Activated T-cell treated with anti-CD3 and anti-CD28 coated beads, Interleukin-2, amount 50 U/mL, for 24 hours (primary cell): ENCODE measurements around the gene NHSL2.

ENCODE experiments used
- DNase-seq: peaks from one replicate; pipeline ENCODE4 v3.0.0-alpha.2; 2020
- H3K27ac Mint-ChIP-seq: 2 replicates; pipeline ENCODE4 v1.8.0; 2020; ENCODE audit warnings: mild to moderate bottlenecking, mixed read lengths
- H3K27me3 Mint-ChIP-seq: 2 replicates; pipeline ENCODE4 v1.8.0; 2020; ENCODE audit warnings: mixed read lengths
- H3K36me3 Mint-ChIP-seq: 2 replicates; pipeline ENCODE4 v1.8.0; 2020; ENCODE audit warnings: low read depth, mixed read lengths
- H3K4me1 Mint-ChIP-seq: 2 replicates; pipeline ENCODE4 v1.8.0; 2020; ENCODE audit warnings: low read depth, mixed read lengths
- H3K4me3 Mint-ChIP-seq: 2 replicates; pipeline ENCODE4 v1.8.0; 2020; ENCODE audit warnings: mild to moderate bottlenecking, moderate library complexity, mixed read lengths
- H3K9me3 Mint-ChIP-seq: 2 replicates; pipeline ENCODE4 v1.8.0; 2020; ENCODE audit warnings: mixed read lengths

Gene NHSL2

GRCh38 chrX:71911731-71912050 lies 1.0 kb downstream of the NHSL2 start:
- Mint-ChIP-seq H3K27ac (no peak overlapping the region), H3K27me3 (peaks cover 75% of the 10 kb centered on the region), H3K4me3 (peak overlapping the region; percentile 24), H3K36me3 (no peaks in the 10 kb centered on the region), H3K9me3 (no peaks in the 10 kb centered on the region), H3K4me1 (no peaks in the 10 kb centered on the region)
- no peak for DNase-seq

DNA sequence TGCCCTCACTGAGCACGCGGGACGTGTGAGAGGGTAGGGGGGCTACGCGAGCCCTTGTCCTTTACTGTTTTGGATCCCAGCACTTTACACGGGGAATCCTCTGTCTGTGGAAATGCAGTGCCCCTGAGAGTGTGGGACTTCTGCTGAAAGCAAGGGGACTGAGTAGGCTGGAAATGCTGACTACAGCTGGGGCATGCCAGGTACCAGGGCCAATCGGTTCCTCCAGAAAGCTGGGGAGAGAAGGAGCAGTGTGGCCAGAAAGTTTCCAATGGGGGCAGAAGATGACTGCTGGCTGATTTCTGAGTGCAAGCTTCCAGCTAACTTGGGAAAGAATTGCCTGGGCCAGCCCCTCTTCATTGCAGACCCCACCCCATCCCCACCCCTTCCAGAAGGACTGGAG lies 1.5 kb downstream of the NHSL2 start:
- Mint-ChIP-seq H3K4me1 (no peaks in the 10 kb centered on the region), H3K27me3 (peaks cover 74% of the 10 kb centered on the region), H3K36me3 (no peaks in the 10 kb centered on the region), H3K9me3 (no peaks in the 10 kb centered on the region), H3K27ac (no peak overlapping the region), H3K4me3 (no peak overlapping the region)
- no peak for DNase-seq

DNA sequence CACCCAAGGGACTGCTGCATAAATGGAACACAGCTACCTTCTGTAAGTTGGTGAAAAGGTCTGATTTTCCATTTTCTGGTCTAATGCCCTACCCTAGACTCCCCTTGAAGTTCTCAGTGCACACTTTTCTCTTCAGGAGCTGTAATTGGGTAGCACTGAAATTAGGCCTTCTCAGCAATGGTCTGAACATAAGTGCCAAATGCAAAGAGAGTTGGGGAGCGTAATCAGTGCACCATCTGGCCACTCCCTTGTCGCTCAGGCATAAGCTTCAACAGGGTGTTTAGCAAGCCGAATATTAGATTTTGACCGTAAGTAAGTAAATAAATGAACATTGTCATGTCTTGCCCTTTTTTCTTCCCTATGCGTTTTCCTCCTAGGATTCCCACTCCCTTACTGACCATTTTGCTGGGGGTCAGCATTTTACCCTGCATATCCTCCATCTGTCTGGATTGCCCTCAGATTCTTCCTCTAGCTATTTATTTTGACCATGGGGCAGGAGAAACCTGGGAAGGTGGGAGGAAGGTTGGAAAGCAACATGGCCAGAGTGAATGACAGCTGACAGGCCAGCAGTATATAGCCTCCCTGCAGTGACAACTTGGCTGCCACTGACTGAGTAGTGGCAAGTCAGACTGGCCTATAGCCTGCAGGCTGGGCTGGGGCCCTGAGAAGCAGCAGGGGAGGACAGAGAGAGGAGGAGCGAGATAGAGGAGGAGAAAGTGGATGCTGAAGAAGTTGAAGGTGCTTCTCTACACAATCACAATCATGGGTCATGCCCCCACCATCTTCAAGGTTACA lies 2.7 kb downstream of the NHSL2 start:
- Mint-ChIP-seq H3K4me3 (no peak overlapping the region), H3K27me3 (peaks cover 72% of the 10 kb centered on the region), H3K9me3 (no peaks in the 10 kb centered on the region), H3K36me3 (no peaks in the 10 kb centered on the region), H3K27ac (no peak overlapping the region), H3K4me1 (no peaks in the 10 kb centered on the region)
- DNase-seq = no peak

- H3K36me3 Mint-ChIP-seq = no peaks in the 10 kb centered on the region
- H3K9me3 Mint-ChIP-seq = no peaks in the 10 kb centered on the region
- H3K4me3 Mint-ChIP-seq = no peak overlapping the region
- H3K27me3 Mint-ChIP-seq = peaks cover 64% of the 10 kb centered on the region
- no peak overlapping the region for H3K27ac Mint-ChIP-seq
- H3K4me1 Mint-ChIP-seq = no peaks in the 10 kb centered on the region
- DNase-seq = no peak
These were observed 7.1 kb downstream of the NHSL2 start for GRCh38 chrX:71917621-71918343.

DNA sequence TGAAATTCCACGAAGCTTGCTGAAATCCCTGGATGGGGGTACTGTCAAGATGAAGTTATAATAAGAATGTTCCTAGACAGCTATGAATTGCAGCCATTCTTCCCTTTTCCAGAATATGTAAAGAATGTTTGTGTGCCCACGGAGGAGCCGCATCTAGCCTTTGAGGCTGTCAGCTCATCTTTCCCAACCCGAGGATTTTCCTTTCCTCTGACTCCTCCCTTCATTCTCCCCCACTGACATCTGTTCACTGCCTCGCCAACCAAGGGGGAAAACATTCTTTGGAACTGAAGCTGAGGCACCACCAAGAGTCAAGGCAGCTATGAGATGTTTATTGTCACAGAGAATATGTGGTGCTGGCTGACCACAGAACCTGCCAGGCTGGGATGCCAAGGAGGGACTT lies 8.8 kb downstream of the NHSL2 start:
- no peaks in the 10 kb centered on the region for H3K4me1 Mint-ChIP-seq
- H3K9me3 Mint-ChIP-seq = no peaks in the 10 kb centered on the region
- peaks cover 59% of the 10 kb centered on the region for H3K27me3 Mint-ChIP-seq
- no peak for DNase-seq
- no peak overlapping the region for H3K4me3 Mint-ChIP-seq
- no peak overlapping the region for H3K27ac Mint-ChIP-seq
- no peaks in the 10 kb centered on the region for H3K36me3 Mint-ChIP-seq

- no peak overlapping the region for H3K27ac Mint-ChIP-seq
- no peaks in the 10 kb centered on the region for H3K9me3 Mint-ChIP-seq
- H3K36me3 Mint-ChIP-seq = no peaks in the 10 kb centered on the region
- H3K4me3 Mint-ChIP-seq = no peak overlapping the region
- no peaks in the 10 kb centered on the region for H3K4me1 Mint-ChIP-seq
- peaks cover 58% of the 10 kb centered on the region for H3K27me3 Mint-ChIP-seq
- no peak for DNase-seq
These were observed 9.2 kb downstream of the NHSL2 start for GRCh38 chrX:71919886-71920285.

DNA sequence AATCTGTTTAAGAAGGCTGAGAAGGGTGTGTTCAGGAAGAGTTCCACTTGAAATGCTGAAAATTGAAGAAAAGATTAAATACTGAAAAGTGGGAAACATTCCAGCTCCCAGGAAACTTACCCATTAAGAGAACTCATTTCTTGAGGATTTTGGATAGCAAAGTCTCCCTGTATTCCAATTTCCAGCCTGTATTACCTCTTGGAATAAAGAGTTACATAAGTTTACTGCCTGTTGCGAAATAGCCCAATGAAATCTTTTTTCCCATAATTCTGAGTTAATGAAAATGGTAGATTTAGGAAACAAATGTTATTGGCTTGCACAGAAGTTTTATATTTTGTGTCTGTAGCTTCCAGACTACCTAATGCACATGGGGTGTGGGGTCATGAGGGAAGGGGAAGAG lies 12.0 kb downstream of the NHSL2 start:
- Mint-ChIP-seq H3K4me1 (no peaks in the 10 kb centered on the region), H3K27ac (no peak overlapping the region), H3K9me3 (no peaks in the 10 kb centered on the region), H3K27me3 (peaks cover 52% of the 10 kb centered on the region), H3K36me3 (no peaks in the 10 kb centered on the region), H3K4me3 (no peak overlapping the region)
- no peak for DNase-seq

DNA sequence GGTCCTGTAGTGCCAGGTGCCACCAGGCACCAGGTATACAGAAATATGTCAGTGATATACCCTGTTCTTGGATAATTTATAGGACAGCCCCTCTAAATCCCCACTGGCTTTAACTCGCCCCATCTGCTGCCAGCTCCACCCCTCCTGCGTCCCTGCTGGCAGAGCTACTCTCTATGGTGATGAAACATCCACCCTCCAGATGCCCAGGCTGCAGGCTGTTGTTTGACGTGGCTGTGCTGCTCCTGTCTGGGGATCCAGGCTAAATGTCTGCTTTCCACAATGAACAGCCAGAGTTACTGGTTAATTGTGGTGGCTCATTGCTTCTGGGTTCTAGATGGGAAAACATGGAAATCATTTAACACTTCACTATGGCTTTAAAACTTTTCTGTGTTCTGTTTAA lies 12.9 kb downstream of the NHSL2 start:
- no peak overlapping the region for H3K27ac Mint-ChIP-seq
- H3K36me3 Mint-ChIP-seq = no peaks in the 10 kb centered on the region
- H3K27me3 Mint-ChIP-seq = peaks cover 53% of the 10 kb centered on the region
- no peaks in the 10 kb centered on the region for H3K4me1 Mint-ChIP-seq
- no peak overlapping the region for H3K4me3 Mint-ChIP-seq
- no peaks in the 10 kb centered on the region for H3K9me3 Mint-ChIP-seq
- DNase-seq = no peak

GRCh38 chrX:71927040-71927439 lies 16.4 kb downstream of the NHSL2 start:
- H3K27ac Mint-ChIP-seq = no peak overlapping the region
- no peaks in the 10 kb centered on the region for H3K4me1 Mint-ChIP-seq
- no peaks in the 10 kb centered on the region for H3K9me3 Mint-ChIP-seq
- peaks cover 61% of the 10 kb centered on the region for H3K27me3 Mint-ChIP-seq
- H3K4me3 Mint-ChIP-seq = no peak overlapping the region
- no peaks in the 10 kb centered on the region for H3K36me3 Mint-ChIP-seq
- no peak for DNase-seq

DNA sequence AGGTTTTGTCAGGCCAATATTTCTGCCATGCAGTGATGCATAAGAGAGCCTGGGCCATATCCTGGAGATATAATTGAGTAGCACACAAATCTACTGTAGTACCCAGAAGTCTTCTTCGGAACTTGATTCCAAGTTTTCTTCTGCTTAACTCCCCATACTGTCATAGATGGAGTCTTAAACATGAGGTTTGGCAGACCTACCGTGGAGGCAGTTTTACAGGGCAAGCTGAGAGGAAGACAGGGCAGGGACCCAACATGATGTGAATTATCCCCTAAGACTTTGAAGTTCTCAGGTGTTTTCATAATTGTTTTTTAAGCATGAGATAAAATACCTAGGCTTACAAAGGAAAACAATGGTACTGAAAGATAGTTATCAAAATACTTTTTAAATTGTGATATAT lies 18.2 kb downstream of the NHSL2 start:
- no peaks in the 10 kb centered on the region for H3K4me1 Mint-ChIP-seq
- DNase-seq = no peak
- peaks cover 64% of the 10 kb centered on the region for H3K27me3 Mint-ChIP-seq
- H3K4me3 Mint-ChIP-seq = no peak overlapping the region
- H3K36me3 Mint-ChIP-seq = no peaks in the 10 kb centered on the region
- H3K27ac Mint-ChIP-seq = no peak overlapping the region
- H3K9me3 Mint-ChIP-seq = no peaks in the 10 kb centered on the region

GRCh38 chrX:71930298-71930697 lies 19.7 kb downstream of the NHSL2 start:
- no peaks in the 10 kb centered on the region for H3K9me3 Mint-ChIP-seq
- no peaks in the 10 kb centered on the region for H3K4me1 Mint-ChIP-seq
- H3K4me3 Mint-ChIP-seq = no peak overlapping the region
- H3K27ac Mint-ChIP-seq = no peak overlapping the region
- no peaks in the 10 kb centered on the region for H3K36me3 Mint-ChIP-seq
- H3K27me3 Mint-ChIP-seq = peaks cover 70% of the 10 kb centered on the region
- no peak for DNase-seq

DNA sequence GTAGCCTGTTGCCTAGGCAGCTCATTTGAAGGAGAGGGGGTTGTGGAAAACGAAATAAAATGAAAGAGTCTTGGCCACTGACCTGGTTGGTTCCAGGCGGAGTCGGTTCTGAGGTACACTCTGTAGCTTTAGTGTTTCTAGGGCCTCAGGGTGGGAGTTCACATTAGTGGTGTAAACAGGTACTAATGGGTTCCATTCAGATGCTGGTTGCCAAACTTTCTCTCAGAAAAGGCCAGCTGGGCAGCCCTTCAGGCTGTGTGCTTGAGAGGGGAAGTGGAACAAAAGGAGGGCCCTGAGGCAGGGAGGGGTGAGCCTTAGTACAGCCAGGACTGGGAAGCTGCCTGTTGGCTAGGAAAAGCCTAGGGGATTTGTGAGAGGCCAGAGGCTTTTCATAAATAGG lies 24.8 kb downstream of the NHSL2 start:
- Mint-ChIP-seq H3K36me3 (no peaks in the 10 kb centered on the region), H3K27me3 (peaks cover 61% of the 10 kb centered on the region), H3K9me3 (no peaks in the 10 kb centered on the region), H3K27ac (no peak overlapping the region), H3K4me1 (no peaks in the 10 kb centered on the region), H3K4me3 (no peak overlapping the region)
- DNase-seq = no peak

GRCh38 chrX:71936632-71937031 lies 26.0 kb downstream of the NHSL2 start:
- H3K9me3 Mint-ChIP-seq = no peaks in the 10 kb centered on the region
- no peak for DNase-seq
- H3K27me3 Mint-ChIP-seq = peaks cover 50% of the 10 kb centered on the region
- no peaks in the 10 kb centered on the region for H3K4me1 Mint-ChIP-seq
- H3K4me3 Mint-ChIP-seq = no peak overlapping the region
- H3K36me3 Mint-ChIP-seq = no peaks in the 10 kb centered on the region
- no peak overlapping the region for H3K27ac Mint-ChIP-seq

- no peak for DNase-seq
- Mint-ChIP-seq H3K4me1 (no peaks in the 10 kb centered on the region), H3K9me3 (no peaks in the 10 kb centered on the region), H3K27me3 (peaks cover 39% of the 10 kb centered on the region), H3K27ac (no peak overlapping the region), H3K4me3 (no peak overlapping the region), H3K36me3 (no peaks in the 10 kb centered on the region)
These were observed 27.7 kb downstream of the NHSL2 start for GRCh38 chrX:71938371-71938770.

DNA sequence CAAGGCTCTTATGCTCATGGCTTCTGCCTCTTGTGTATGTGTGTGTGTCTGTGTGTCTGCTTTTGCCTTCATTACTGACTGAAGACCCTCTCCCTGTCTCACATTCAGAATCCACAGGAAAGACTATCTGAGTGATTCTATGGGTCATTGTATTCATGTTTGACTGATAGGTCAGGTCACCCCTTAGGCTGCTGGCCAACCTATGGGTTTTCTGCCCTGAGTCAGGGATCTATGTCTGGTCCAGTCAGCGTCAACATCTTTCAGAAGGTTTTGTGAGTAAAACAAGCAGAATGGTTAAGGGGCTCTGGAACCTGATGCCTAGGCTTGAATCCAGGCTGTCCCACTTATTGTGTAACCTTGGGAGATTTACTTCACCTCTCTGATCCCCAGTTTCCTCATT lies 30.5 kb downstream of the NHSL2 start:
- Mint-ChIP-seq H3K27me3 (peaks cover 35% of the 10 kb centered on the region), H3K9me3 (no peaks in the 10 kb centered on the region), H3K36me3 (no peaks in the 10 kb centered on the region), H3K4me1 (no peaks in the 10 kb centered on the region), H3K27ac (no peak overlapping the region), H3K4me3 (no peak overlapping the region)
- DNase-seq = no peak
